Neural cell (in vitro differentiated cells): ENCODE results near the gene OR4K2.
"Not testable (repeated sequence)": the region's sequence is repeated elsewhere in the genome, so short reads cannot be mapped to it uniquely, and the experiment has no call there.

Experiments used
- CTCF ChIP-seq: fragments of 450-650 bp; IDR thresholded peaks from 2 replicates; pipeline ENCODE4 v1.5.1; 2014; ENCODE audit warnings: antibody characterized with exemption, mild to moderate bottlenecking, moderate library complexity; ENCODE audit not compliant: poor library complexity, severe bottlenecking
- EP300 ChIP-seq: fragments of 450-650 bp; conservative IDR thresholded peaks from 2 replicates; pipeline ENCODE4 v1.6.1; 2014; ENCODE audit warnings: antibody characterized with exemption, mild to moderate bottlenecking, moderate library complexity; ENCODE audit not compliant: poor library complexity, severe bottlenecking
- POLR2AphosphoS5 ChIP-seq: IDR thresholded peaks from 2 replicates; pipeline ENCODE4 v1.6.1; 2012
- TAF1 ChIP-seq: IDR thresholded peaks from 2 replicates; pipeline ENCODE4 v1.6.1; 2012; ENCODE audit warnings: low read depth

GRCh38 chr14:19866061-19866669 lies 8.8 kb upstream of the OR4K2 start:
- TF ChIP-seq POLR2AphosphoS5, CTCF, EP300, TAF1: not testable (repeated sequence)
